ENCODE measurements around the gene R3HDM2.

R3HDM2 gene
- 20.0 to 37.4 (median 31.4) reads per million in 4 experiments for total RNA-seq

GRCh38 chr12:57430931-57431566 is at the start of gene R3HDM2:
TSS of gene R3HDM2 (minus strand) at chr12:57431043. CDS start at chr12:57310428, 120,615 bp downstream.
- DNase-seq = peak; percentile 88

- DNase-seq = peak; percentile 11
These were observed 48.7 kb upstream of the R3HDM2 start, which contains the start of gene ARHGAP9 for GRCh38 chr12:57479376-57480115. TSS of gene ARHGAP9 (minus strand) at chr12:57479866. CDS start at chr12:57479406, 460 bp downstream.

- no peak for DNase-seq
These were observed 48.2 kb upstream of the R3HDM2 start for GRCh38 chr12:57479043-57479375.

GRCh38 chr12:57477710-57478681 is 47.2 kb upstream of the R3HDM2 start:
- DNase-seq = peak; percentile 14

- no peak for DNase-seq
These were observed 46.3 kb upstream of the R3HDM2 start for GRCh38 chr12:57476993-57477709.

GRCh38 chr12:57476162-57476992 is 45.5 kb upstream of the R3HDM2 start:
- peak; percentile 41 for DNase-seq

- no peak for DNase-seq
These were observed 44.7 kb upstream of the R3HDM2 start for GRCh38 chr12:57475271-57476161.

- DNase-seq = no peak
These were observed 44.0 kb upstream of the R3HDM2 start for GRCh38 chr12:57474862-57475261.

GRCh38 chr12:57474430-57474829 is 43.6 kb upstream of the R3HDM2 start:
- no peak for DNase-seq

- no peak for DNase-seq
These were observed 43.0 kb upstream of the R3HDM2 start for GRCh38 chr12:57473886-57474285.

- no peak for DNase-seq
These were observed 42.5 kb upstream of the R3HDM2 start for GRCh38 chr12:57473392-57473791.

- no peak for DNase-seq
These were observed 41.5 kb upstream of the R3HDM2 start for GRCh38 chr12:57472391-57472790.

- DNase-seq = no peak
These were observed 40.8 kb upstream of the R3HDM2 start for GRCh38 chr12:57471661-57472060.

GRCh38 chr12:57470970-57471656 is 40.3 kb upstream of the R3HDM2 start:
- DNase-seq = no peak

- DNase-seq = no peak
These were observed 39.6 kb upstream of the R3HDM2 start for GRCh38 chr12:57470286-57470969.

GRCh38 chr12:57469296-57470164 is 38.7 kb upstream of the R3HDM2 start:
- no peak for DNase-seq

GRCh38 chr12:57467915-57468314 is 37.1 kb upstream of the R3HDM2 start:
- no peak for DNase-seq

GRCh38 chr12:57467212-57467874 is 36.5 kb upstream of the R3HDM2 start:
- no peak for DNase-seq

Data from effector CD8-positive, alpha-beta T cell (primary cell).